Measurements from ENCODE around the gene CENPB.
"Not testable (repeated sequence)": the region's sequence is repeated elsewhere in the genome, so short reads cannot be mapped to it uniquely, and the experiment has no call there.

The CENPB gene, protein sequence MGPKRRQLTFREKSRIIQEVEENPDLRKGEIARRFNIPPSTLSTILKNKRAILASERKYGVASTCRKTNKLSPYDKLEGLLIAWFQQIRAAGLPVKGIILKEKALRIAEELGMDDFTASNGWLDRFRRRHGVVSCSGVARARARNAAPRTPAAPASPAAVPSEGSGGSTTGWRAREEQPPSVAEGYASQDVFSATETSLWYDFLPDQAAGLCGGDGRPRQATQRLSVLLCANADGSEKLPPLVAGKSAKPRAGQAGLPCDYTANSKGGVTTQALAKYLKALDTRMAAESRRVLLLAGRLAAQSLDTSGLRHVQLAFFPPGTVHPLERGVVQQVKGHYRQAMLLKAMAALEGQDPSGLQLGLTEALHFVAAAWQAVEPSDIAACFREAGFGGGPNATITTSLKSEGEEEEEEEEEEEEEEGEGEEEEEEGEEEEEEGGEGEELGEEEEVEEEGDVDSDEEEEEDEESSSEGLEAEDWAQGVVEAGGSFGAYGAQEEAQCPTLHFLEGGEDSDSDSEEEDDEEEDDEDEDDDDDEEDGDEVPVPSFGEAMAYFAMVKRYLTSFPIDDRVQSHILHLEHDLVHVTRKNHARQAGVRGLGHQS

DNA sequence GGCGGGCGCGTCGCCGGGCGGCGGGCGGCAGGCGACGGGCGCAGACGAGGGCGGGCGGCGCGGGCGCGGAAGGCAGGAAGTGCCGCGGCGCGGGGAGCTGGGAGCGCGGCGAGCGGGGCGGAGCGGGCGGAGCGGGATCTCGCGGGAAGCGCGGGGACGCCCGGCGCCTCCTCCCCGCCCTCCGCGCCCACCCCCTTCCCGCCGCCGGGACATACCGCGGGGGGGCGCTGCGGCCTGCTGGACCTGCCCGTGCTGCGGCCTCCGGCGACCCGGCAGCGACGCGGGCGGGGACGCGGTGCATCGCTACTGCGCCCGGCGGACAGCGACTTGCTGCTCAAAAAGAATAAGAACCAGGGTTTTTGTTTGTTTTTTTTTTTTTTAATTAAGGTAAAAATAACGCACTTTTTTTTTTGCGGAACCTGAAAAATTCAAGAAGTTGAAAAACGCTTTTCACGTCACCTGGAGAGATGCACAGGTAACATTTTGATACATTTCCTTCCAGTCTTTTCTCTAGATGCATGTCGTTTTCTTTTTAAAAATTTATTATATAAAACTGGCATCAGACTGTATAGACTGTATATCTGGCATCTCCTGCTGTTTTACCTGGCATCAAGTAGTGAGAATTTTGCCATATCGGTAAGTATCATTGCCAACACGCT, at the start of gene CENPB:
CENPB (minus strand) TSS at position 76 of the 659 bp plus-strand sequence. CDS start 257 bp downstream, outside the sequence.
- peak; percentile 93 to 94 for ATAC-seq

DNA sequence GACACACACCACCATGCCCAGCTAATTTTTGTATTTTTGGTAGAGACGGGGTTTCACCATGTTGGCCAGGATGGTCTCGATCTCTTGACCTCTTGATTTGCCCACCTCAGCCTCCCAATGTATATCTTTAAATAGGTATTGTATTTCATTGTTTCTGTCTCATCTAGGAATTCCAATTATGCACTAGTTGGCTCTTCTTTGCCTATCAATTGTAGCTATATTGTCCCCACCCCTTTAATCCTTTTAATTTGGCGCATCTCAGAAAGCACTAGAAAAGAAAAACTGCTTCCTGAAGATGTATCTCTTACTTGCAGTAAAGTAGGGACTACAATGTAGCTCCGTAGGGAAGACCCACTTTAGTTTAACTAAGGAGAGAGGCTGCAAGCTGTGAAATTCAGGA, 49.6 kb upstream of the CENPB start:
- no peak for ATAC-seq

DNA sequence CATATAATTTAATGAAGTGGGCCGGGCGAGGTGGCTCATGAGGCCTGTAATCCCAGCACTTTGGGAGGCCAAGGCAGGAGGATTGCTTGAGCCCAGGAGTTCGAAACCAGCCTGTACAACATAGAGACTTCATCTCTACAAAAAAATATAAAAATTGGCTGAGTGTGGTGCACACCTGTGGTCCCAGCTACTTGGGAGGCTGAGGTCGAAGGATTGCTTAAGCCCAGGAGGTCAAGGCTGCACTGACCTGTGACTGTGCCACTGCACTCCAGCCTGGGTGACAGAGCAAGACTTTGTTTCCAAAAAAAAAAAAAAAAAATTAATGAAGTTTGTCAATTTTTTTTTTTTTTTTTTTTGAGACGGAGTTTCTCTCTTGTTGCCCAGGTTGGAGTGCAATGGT, 43.4 kb upstream of the CENPB start:
- ATAC-seq: not testable (repeated sequence)

DNA sequence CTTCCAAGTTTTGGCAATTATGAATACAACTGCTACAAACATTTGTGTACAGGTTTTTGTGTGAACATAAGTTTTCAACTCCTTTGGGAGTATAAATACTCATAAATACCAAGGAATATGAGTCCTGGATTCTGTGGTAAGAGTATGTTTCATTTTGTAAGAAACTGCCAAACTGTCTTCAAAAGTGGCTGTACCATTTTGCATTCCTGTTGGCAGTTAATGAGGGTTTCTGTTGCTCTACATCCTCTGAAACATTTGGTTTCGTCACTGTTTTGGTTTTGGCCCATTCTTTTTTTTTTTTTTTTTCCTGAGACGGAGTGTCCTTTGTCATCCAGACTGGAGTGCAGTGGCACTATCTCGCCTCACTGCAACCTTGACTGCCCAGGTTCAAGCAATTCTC, 42.3 kb upstream of the CENPB start:
- ATAC-seq: no peak

DNA sequence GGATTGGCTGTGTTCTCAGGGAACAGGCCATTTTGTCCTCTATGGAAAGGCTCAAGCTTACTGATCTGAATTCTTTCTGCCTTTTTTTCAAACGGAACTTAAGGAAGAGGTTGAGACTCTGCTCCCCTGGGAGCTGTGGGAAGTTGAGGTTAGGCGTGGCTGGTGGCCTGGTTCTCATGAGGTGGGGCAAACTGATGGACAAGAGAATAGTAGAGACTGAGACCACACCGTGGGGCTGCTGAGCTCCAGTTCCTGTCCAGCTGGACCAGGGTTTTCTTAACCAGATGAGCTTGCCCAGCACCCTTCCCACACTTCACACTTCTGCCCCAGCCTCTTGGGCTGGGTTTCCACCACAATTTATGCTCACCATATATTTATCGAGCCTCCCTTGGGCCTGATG, 39.9 kb upstream of the CENPB start:
- ATAC-seq: no peak

DNA sequence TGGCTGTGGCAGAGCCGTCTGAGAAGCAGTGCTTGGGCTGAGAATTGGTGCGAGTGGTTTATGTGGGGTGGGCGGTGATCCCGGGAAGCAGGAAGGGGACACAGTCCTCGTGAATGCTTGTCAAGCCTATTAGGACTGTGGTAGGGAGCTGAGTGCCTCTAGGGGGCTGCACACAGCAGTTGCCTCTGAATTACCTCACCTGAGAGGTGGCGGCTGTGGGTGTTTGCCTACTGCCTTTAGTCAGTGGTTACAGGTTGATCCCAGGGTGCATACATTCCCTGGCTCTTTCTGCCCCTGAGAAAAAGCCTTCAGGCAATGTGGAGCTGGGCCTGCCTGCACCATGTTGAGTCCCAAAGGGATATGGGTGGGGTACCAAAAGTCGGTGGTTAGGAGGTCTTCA, 39.0 kb upstream of the CENPB start:
- ATAC-seq: no peak

DNA sequence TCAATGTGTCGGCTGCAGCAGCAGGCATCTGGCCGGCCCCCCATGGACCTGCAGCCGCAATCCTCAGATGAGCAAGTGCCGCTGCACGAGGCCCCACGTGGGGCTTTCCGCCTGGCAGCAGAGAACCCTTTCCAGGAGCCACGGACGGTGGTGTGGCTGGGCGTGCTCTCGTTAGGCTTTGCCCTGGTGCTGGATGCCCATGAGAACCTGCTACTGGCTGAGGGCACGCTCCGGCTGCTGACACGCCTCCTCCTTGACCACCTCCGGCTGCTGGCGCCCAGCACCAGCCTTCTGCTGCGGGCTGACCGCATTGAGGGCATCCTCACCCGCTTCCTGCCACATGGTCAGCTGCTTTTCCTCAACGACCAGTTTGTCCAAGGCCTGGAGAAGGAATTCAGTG, 37.3 kb upstream of the CENPB start:
- no peak for ATAC-seq

DNA sequence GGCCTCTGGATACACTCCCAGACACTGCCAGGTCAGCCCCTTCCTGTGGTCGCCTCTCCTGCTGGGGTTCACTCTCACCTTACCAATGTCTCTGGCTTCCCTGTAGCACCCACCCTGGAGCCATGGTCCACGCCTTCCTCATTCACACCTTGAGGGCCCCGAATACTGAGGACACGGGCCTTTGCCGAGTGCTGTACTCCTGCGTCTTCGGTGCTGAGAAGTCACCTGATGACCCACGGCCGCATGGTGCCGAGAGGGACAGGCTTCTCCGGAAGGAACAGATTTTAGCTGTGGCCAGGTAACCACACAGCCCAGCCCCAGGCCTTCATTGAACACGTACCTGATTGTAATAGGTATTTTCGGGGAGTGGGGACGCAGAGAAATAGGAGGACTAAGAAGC, 35.5 kb upstream of the CENPB start:
- no peak for ATAC-seq

DNA sequence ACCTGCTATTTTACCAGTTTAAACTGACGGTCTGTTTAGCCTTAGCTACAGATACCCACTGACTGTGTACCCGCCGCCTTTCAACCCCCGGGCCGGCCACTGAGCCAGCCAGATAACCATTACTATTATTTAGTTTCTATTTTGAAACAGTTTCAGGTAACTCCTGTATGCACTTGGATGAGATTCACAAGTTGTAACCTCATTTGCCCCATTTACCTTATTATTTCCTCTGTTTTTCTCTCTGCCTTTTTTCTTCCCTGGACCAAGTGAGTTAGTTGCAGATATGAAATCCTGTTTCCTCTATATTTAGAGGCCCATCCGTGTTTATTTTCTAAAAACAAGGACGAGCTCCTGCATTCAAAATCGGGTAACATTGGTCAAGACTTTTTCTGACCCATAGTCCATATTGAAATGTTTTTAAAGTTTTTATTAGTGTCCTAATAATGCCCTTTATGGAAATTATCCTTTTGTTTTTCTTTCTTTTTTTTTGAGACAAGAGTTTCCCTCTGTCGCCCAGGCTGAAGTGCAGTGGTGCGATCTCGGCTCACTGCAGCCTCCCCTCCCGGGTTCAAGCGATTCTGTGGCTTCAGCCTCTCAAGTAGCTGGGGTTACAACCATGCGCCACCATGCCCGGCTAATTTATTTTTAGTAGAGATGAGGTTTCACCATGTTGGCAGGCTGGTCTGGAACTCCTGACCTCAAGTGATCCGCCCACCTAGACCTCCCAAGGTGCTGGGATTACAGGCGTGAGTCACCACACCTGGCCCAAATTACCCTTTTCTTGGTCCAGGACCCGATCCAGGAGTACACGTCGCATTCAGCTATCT, 34.6 kb upstream of the CENPB start:
- no peak for ATAC-seq

DNA sequence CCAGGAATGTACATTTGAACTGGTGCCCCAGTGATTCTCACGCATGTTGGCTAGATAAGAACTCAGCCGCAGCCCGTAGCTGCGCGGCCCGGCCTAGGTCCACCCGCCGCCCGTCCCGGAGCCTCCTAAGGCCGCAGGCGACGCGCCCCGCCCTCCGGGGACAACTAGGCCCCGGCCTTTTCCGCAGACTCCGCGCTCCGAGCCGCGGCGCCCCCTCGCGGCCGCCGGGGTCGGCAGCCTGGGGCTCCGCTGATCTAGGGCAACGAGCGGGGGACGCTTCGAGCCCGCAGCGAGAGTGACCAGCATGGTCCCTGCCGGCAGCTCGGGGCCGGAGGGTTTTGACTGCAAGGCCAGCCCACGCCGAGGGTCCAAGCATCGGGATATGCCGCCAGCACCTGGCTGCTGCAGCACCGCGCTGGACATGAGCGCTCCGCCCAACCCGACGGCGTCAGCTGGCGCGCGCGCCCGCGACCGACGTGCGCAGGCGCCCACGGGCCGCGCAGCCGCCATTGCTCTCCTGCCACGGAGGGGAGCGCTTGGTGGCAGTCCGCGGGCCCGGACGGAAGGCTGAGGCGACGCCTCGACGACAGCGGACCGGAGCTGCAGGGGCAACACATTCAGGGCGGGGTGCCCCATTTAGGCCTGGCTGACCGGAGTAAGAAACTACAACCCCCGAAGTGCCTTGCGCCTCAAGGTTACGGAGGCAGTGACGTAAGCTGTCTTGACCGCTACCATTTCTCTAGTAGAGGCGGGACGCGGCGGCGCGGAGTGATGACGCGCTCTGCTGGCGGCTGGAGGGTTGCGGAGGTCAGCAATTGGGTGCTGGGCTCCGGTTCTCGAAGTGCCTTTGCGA, 33.7 kb upstream of the CENPB start, which contains the start of gene AP5S1:
AP5S1 (plus strand) TSS at position 500 of the 853 bp plus-strand sequence. CDS start 1,571 bp downstream, outside the sequence.
- peak; percentile 84 to 85 for ATAC-seq

DNA sequence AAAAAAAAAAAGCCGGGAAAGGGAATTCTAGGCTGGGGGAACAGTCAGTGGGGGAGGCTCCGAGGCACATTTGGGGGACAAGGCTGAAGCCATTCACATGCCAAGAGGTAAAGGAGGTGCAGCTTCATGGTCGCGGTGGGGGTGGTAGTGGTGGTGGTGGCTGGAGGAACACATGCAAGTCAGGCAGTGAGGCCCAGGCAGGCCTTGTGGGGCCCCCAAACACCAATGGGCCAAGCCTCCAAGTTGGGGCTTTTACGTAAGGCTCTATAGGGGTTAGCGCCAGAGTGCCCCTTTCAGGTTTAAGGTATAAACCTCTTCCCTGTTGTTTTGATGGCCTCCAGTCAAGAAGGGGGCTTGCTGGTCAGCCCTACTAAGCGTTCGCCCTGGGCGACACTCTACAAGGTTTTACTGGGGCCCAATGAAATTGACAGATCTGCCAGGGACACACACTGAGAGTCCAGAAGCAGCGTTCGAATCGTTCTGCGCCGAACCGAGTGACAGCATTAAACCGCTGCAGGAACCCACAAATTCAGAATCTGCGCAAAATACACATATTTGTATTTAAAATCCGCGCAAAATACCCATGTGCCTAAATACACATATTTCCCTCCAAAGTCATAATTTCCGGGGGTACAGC, 33.0 kb upstream of the CENPB start:
- no peak for ATAC-seq

DNA sequence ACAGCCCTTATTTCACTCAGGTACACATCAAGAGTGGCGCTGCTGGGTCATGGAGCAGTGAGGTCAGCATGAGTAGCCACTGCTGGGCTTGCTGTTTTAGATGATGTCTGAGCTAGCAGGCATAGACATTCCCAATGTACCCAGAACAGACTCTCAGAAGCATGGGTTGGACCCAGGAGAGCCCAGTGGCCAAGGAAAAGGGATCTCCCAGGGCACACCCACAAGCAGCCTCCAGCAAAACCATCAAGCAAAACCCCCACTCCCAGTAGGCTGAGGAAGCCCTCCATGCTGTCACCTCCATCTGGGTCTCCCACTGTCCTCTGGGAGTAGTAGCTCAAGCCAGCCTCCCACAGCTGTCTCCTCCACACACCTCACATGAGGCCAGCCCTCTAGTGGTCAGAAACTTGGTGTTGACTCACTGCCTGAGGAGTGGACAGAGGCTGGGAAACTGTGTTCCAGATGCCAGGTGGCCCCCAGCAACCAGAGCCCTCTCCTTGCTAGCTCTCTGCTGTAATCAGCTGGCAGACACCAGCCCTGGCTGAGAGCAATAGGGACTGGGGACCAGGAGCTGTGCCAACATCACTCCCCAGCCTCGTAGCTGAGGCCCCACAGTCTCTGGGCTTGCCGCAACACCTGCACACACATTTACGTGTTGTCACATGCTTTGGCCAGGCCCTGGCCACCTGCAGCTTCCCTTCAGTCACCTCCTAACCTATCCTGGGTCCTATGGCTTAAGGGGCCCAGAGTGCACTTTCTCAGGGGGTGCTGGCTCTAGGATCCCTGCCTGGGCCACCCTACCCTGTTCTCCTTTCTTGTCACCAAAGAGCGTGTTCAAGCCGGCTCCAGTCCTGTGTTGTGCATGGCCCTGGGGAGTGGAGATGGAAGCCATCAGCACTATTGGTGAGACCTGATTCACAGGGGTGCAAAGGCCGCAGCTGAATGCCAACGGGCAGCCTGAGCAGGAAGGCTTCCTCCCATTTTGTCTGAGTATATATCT, 31.9 kb upstream of the CENPB start:
- ATAC-seq: no peak

DNA sequence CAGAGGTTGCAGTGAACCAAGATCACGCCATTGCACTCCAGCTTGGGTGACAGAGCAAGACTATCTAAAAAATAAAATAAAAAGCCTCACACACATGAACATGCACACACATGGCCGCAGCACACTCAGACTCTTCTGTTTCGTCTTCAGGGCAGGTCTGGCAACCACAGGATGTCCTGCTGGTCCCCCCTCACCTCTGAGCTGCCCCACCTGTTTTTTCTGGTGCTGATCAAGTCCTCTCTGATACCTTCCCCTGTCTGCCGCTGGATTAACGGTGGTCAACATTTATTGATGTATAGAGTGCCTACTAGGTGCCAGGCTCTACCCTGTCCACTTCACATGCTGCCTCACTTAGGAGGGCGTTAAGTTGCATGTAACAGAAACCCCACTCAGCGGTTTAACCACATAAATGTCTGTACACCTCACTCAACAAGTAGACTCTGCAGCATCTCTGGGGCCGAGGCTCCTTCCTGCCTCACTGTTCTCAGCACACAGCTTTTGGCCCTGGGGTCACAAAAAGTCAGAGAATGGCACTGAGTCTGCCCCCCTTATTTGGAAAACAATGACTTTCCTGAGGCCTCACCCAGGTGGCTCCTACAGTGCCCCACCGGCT, 29.3 kb upstream of the CENPB start:
- no peak for ATAC-seq

DNA sequence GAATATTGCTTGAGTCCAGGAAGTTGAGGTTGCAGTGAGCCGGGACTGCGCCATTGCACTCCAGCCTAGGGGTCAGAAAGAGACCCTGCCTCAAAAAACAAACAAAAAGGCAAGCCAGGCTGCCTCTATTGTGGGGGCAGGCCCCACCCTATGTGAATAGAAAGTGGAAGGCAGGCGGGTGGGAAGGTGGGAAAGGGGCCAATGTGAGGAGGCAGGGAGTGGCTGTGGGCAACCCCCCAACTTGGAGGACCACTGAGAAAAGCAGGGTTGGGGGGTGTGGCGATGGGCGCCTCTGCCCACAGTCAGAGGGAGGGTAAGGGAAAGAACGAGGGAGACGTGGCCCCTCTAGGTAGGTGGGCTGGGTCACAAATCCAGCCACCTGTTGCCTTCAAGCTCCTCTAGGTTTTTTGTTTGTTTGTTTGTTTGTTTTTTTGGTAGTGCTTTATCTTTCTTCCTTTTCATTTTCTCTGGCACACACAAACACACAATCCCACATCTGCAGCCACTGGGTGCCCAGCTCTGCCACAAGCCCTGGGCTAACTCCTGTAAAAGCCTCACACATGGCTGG, 28.5 kb upstream of the CENPB start:
- ATAC-seq: no peak

DNA sequence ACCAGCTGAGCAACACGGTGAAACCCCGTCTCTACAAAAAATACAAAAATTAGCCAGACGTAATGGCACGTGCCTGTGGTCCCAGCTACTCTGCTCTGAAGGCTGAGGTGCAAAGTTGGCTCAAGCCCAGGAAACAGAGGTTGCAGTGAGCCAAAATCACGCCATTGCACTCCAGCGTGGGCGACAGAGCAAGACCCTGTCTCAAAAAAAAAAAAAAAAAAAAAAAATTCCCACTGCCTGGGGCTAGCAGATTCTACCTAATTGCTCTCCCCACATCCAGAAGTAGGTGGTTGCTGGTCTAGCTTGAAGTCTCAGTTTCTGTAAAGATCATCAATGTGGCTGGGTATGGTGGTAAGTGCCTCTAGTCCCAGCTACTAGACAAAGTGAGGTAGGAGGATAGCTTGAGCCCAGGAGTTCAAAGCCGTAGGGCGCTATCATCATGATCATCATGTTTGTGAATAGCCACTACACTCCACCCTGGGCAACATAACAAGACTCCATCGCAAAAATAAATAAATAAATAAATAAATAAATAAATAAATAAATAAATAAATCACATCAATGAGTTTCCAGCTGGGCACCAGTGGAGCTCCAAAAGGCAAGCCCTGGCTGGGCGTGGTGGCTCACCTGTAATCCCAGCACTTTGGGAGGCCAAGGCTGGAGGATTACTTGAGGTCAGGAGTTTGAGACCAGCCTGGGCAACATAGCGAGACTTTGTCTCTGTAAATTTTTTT, 27.5 kb upstream of the CENPB start:
- no peak for ATAC-seq

DNA sequence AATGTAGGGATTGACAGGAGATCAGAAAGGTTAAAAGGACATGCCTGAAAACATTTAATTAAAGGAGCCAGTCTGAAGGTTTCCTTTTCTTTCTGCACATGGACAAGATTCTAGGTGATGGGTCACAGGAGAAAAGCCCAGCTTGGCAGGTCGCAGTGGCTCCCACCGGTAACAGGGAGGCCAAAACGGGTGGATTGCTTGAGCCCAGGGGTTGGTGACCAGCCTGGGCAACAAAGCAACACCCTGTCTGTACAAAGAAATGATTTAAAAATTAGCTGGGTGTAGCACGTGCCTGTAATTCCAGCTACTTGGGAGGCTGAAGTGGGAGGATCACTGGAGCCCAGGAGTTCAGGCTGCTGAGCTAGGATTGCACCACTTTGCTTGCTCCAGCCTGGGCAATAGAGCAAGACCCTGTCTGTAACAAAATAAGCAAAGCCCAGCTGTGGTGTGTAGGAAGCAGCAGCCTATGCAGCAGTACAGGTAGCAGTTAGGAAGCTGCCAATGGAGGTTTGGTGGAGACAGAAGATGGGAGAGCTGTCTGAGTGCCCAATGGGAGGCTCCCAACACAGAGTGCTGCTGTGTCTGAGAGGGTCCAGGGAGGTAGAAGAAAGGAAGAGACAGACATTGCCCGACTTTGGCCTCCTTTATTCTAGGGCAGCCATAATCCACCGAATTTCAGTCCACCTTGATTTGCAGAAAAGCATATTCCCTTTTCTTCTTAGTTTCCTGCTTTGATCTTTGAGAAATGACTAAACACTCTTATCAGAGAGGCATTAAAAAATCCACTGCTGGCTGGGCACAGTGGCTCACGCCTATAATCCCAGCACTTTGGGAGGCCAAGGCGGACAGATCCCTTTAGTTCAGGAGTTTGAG, 26.7 kb upstream of the CENPB start:
- ATAC-seq: no peak

DNA sequence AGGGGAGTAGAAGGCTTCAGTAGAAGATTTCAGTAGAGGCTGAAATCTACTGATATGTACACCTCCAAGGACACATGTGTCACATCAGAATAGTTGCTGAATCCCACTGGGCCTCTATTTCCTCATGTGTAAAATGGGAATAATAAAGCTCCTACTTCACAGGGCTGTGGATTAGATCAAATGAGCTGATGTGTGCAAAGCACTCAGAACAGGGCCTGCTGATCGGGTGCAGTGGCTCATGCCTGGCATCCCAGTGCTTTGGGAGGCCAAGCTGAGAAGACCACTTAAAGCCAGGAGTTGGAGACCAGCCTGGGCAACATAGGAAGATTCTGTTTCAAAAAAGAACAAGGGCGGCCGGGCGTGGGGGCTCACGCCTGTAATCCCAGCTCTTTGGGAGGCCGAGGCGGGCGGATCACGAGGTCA, 25.7 kb upstream of the CENPB start:
- ATAC-seq: no peak
